H1 (cell line): ENCODE results near the gene SLC25A21. TPM values are rescaled to one million over a fixed set of nuclear protein-coding genes. Genes with fewer than 3 reads are reported as not detected.

Source experiments
- CTCF ChIA-PET: fragments of 300-600 bp; sonication (Branson Sonifier 250); formaldehyde crosslinking; loops from one replicate; lab custom pipeline; 2021; ENCODE audit not compliant: partially characterized antibody; lab: Charles Lee
- POLR2A ChIA-PET: fragments of 300-600 bp; sonication (Branson Sonifier 250); formaldehyde crosslinking; loops from one replicate; lab custom pipeline; 2021; ENCODE audit warnings: inconsistent platforms; ENCODE audit not compliant: partially characterized antibody; lab: Charles Lee
- DNase-seq, 2 experiments: peaks; one replicate each; pipeline versions ENCODE4 v3.0.0 to v3.0.0-alpha.2; 2010 to 2022; ENCODE audit warnings: low spot score in 2 of 2, low read depth in 1 of 2, mixed read lengths in 1 of 2
- FAIRE-seq: peaks from 2 replicates; lab custom pipeline; 2011; peaks lifted over from hg19 to GRCh38; lab: Jason Lieb, UNC
- H2AFZ ChIP-seq: 2 replicates; pipeline ENCODE4 v1.8.1; 2012; ENCODE audit warnings: low read length, inconsistent platforms
- H2AK5ac ChIP-seq: 2 replicates; pipeline ENCODE4 v1.6.1; 2013; ENCODE audit warnings: low read depth, low read length
- H2BK120ac ChIP-seq: replicated peaks from 2 replicates; pipeline ENCODE3; 2013; ENCODE audit warnings: low read depth, low read length, inconsistent platforms
- H2BK12ac ChIP-seq: 2 replicates; pipeline ENCODE4 v1.6.1; 2013; ENCODE audit warnings: low read depth, low read length
- H2BK15ac ChIP-seq: 2 replicates; pipeline ENCODE4 v1.6.1; 2013; ENCODE audit warnings: low read length
- H2BK20ac ChIP-seq: 2 replicates; pipeline ENCODE4 v1.6.1; 2013; ENCODE audit warnings: low read length
- H2BK5ac ChIP-seq: 2 replicates; pipeline ENCODE4 v1.6.1; 2013; ENCODE audit warnings: low read depth, low read length
- H3K14ac ChIP-seq: 2 replicates; pipeline ENCODE4 v1.6.1; 2013; ENCODE audit warnings: inconsistent platforms; ENCODE audit not compliant: insufficient read length
- H3K18ac ChIP-seq: 2 replicates; pipeline ENCODE4 v1.6.1; 2013; ENCODE audit warnings: low read length; ENCODE audit errors: extremely low read depth
- H3K23ac ChIP-seq: 2 replicates; pipeline ENCODE4 v1.6.1; 2013; ENCODE audit warnings: inconsistent platforms; ENCODE audit not compliant: insufficient read length
- H3K23me2 ChIP-seq: 2 replicates; pipeline ENCODE4 v1.6.1; 2013; ENCODE audit warnings: low read depth, low read length
- H3K27ac ChIP-seq: 2 replicates; pipeline ENCODE4 v1.6.1; 2011; ENCODE audit warnings: low read depth, low read length, inconsistent platforms
- H3K27me3 ChIP-seq, 4 experiments: replicated peaks in 1 of 4; 1 replicate in 1 of 4; 2 replicates in 3 of 4; pipeline versions ENCODE4 v1.6.1 to v1.8.1; 2011 to 2013; ENCODE audit warnings: low read length in 3 of 4, mild to moderate bottlenecking in 3 of 4, inconsistent platforms in 2 of 4, mixed read lengths in 2 of 4, moderate library complexity in 1 of 4; ENCODE audit not compliant: control insufficient read depth in 3 of 4, insufficient read depth in 3 of 4; ENCODE audit errors: extremely low read depth in 1 of 4
- H3K36me3 ChIP-seq, 4 experiments: 2 replicates each; pipeline versions ENCODE4 v1.6.1 to v1.8.1; 2011 to 2013; ENCODE audit warnings: mild to moderate bottlenecking in 4 of 4, low read length in 3 of 4, moderate library complexity in 2 of 4, control low read depth in 1 of 4, inconsistent platforms in 1 of 4; ENCODE audit not compliant: insufficient read depth in 4 of 4, control insufficient read depth in 2 of 4
- H3K4ac ChIP-seq: replicated peaks from 2 replicates; pipeline ENCODE3; 2013; ENCODE audit warnings: low read length, low read depth, mixed read lengths, inconsistent platforms; ENCODE audit not compliant: insufficient read length
- H3K4me1 ChIP-seq, 4 experiments: replicated peaks in 1 of 4; 1 replicate in 1 of 4; 2 replicates in 3 of 4; pipeline versions ENCODE4 v1.6.1 to v1.8.1; 2011 to 2013; ENCODE audit warnings: low read length in 3 of 4, inconsistent platforms in 2 of 4, mixed read lengths in 1 of 4; ENCODE audit not compliant: insufficient read depth in 4 of 4, control insufficient read depth in 3 of 4
- H3K4me2 ChIP-seq, 2 experiments: 2 replicates each; pipeline versions ENCODE4 v1.6.1 to v1.8.1; 2011 to 2013; ENCODE audit warnings: low read depth in 2 of 2, low read length in 2 of 2, control low read depth in 1 of 2, inconsistent platforms in 1 of 2, mild to moderate bottlenecking in 1 of 2; ENCODE audit not compliant: insufficient read depth in 1 of 2
- H3K4me3 ChIP-seq, 4 experiments: fragments of 200-600, 300-600 bp in 1 of 4; sonication (generic), shearing (Covaris generic), sonication (Bioruptor Twin) in 1 of 4; 2 replicates each; pipeline versions ENCODE4 v1.5.1 to v1.8.1; 2011 to 2016; ENCODE audit warnings: low read length in 4 of 4, low read depth in 3 of 4, control low read depth in 2 of 4, inconsistent platforms in 2 of 4, mild to moderate bottlenecking in 2 of 4, mixed read lengths in 1 of 4, moderate library complexity in 1 of 4; ENCODE audit not compliant: insufficient read depth in 2 of 4; ENCODE audit errors: extremely low read depth in 1 of 4
- H3K56ac ChIP-seq: replicated peaks from 2 replicates; pipeline ENCODE3; 2013; ENCODE audit warnings: low read depth, mild to moderate bottlenecking, mixed read lengths, low read length, inconsistent platforms; ENCODE audit not compliant: insufficient read length
- H3K79me1 ChIP-seq: 2 replicates; pipeline ENCODE4 v1.6.1; 2013; ENCODE audit warnings: low read depth, low read length, control low read depth
- H3K79me2 ChIP-seq, 2 experiments: 2 replicates each; pipeline versions ENCODE4 v1.6.1 to v1.8.1; 2012 to 2013; ENCODE audit warnings: low read length in 2 of 2, mild to moderate bottlenecking in 2 of 2, inconsistent platforms in 1 of 2; ENCODE audit not compliant: insufficient read depth in 2 of 2, control insufficient read depth in 1 of 2
- H3K9ac ChIP-seq, 4 experiments: replicated peaks in 1 of 4; 1 replicate in 1 of 4; 2 replicates in 3 of 4; pipeline versions ENCODE4 v1.6.1 to v1.8.1; 2011 to 2013; ENCODE audit warnings: low read depth in 3 of 4, low read length in 3 of 4, control low read depth in 2 of 4, mild to moderate bottlenecking in 2 of 4, moderate library complexity in 2 of 4, inconsistent platforms in 1 of 4; ENCODE audit errors: extremely low read depth in 1 of 4
- H3K9me3 ChIP-seq, 2 experiments: 2 replicates each; pipeline versions ENCODE4 v1.6.1 to v1.8.1; 2012 to 2013; ENCODE audit warnings: mild to moderate bottlenecking in 2 of 2, moderate library complexity in 2 of 2, control low read depth in 1 of 2, inconsistent platforms in 1 of 2, low read depth in 1 of 2, low read length in 1 of 2, mixed read lengths in 1 of 2; ENCODE audit not compliant: insufficient read depth in 2 of 2
- H4K20me1 ChIP-seq, 2 experiments: replicated peaks in 1 of 2; 2 replicates each; pipeline versions ENCODE3 to v1.8.1; 2011 to 2013; ENCODE audit warnings: inconsistent platforms in 2 of 2, low read length in 2 of 2, mild to moderate bottlenecking in 1 of 2; ENCODE audit not compliant: insufficient read depth in 2 of 2, control insufficient read depth in 1 of 2
- H4K5ac ChIP-seq: 2 replicates; pipeline ENCODE4 v1.6.1; 2013; ENCODE audit warnings: low read length, low read depth, mixed read lengths, inconsistent platforms; ENCODE audit not compliant: insufficient read length
- H4K8ac ChIP-seq: 2 replicates; pipeline ENCODE4 v1.8.0; 2013; ENCODE audit warnings: mild to moderate bottlenecking, moderate library complexity, low read length, inconsistent platforms; ENCODE audit not compliant: insufficient read depth; ENCODE audit errors: extremely low read depth
- H4K91ac ChIP-seq: replicated peaks from 2 replicates; pipeline ENCODE3; 2013; ENCODE audit warnings: low read length, mixed read lengths, inconsistent platforms; ENCODE audit not compliant: insufficient read length
- ASH2L ChIP-seq: fragments of 200-600, 300-600 bp; sonication (generic); IDR thresholded peaks from one replicate; pipeline ENCODE4 v1.7.1; 2017; ENCODE audit warnings: low read length
- BACH1 ChIP-seq: IDR thresholded peaks from 2 replicates; pipeline ENCODE4 v1.6.1; 2012; ENCODE audit warnings: low read length, improper control_type of control experiment
- BRCA1 ChIP-seq: IDR thresholded peaks from 2 replicates; pipeline ENCODE4 v1.6.1; 2012; ENCODE audit warnings: low read depth, low read length, improper control_type of control experiment
- CEBPB ChIP-seq: IDR thresholded peaks from 2 replicates; pipeline ENCODE4 v1.6.1; 2012; ENCODE audit warnings: low read depth, low read length
- MAFK ChIP-seq: IDR thresholded peaks from 2 replicates; pipeline ENCODE4 v1.6.1; 2012; ENCODE audit warnings: low read depth, mild to moderate bottlenecking, improper control_type of control experiment, low read length
- RBBP5 ChIP-seq: IDR thresholded peaks from 2 replicates; pipeline ENCODE4 v1.7.1; 2012; ENCODE audit warnings: low read depth, mild to moderate bottlenecking, inconsistent platforms, low read length, moderate library complexity, borderline replicate concordance
- SAP30 ChIP-seq: fragments of 300-600 bp; sonication (generic); IDR thresholded peaks from 2 replicates; pipeline ENCODE4 v1.7.1; 2012; ENCODE audit warnings: low read length, moderate library complexity, mild to moderate bottlenecking, inconsistent platforms; ENCODE audit not compliant: insufficient read depth, insufficient replicate concordance
- SIX5 ChIP-seq: IDR thresholded peaks from 2 replicates; pipeline ENCODE4 v1.6.1; 2011; ENCODE audit warnings: mild to moderate bottlenecking, low read depth, low read length
- SP1 ChIP-seq: IDR thresholded peaks from 2 replicates; pipeline ENCODE4 v1.6.1; 2011; ENCODE audit warnings: low read depth, low read length
- ZNF274 ChIP-seq: IDR thresholded peaks from 2 replicates; pipeline ENCODE4 v1.7.0; 2012; ENCODE audit warnings: low read length, borderline replicate concordance; ENCODE audit errors: extremely low read depth
- WGBS, 2 experiments: shearing (Covaris generic) in 1 of 2; methylation state at CpG; one replicate each; pipeline versions ENCODE4 v1.1.6 to v1.1.7; 2013 to 2015; ENCODE audit warnings: low lambda C conversion rate in 2 of 2, mixed read lengths in 2 of 2, inconsistent platforms in 1 of 2, low coverage in 1 of 2, missing lambda C conversion rate in 1 of 2; ENCODE audit not compliant: insufficient replicate concordance in 2 of 2, insufficient coverage in 1 of 2, insufficient read length in 1 of 2; ENCODE audit errors: extremely low coverage in 1 of 2, missing lambda C conversion rate in 1 of 2; 5-methylcytosine and 5-hydroxymethylcytosine counted together
- polyA plus RNA-seq, 7 experiments: library from polyadenylated mRNA; depleted of rRNA in 3 of 7; stranded (reverse) in 5 of 7; unstranded in 2 of 7; fragments of >200 nt in 5 of 7; fragments of 200-250 nt in 2 of 7; gene quantifications; 1 replicate in 5 of 7; 2 replicates in 1 of 7; 4 replicates in 1 of 7; pipeline versions ENCODE4 v1.2.1 to v1.2.3, GENCODE V29; 2011 to 2013; ENCODE audit warnings: missing spikeins in 2 of 7, mixed read lengths in 2 of 7
- total RNA-seq: library from RNA; stranded (reverse); fragmentation: NEBNext Ultra II Directional; extraction: Animal tissue kit (Norgen Biotek cat#: 25700); gene quantifications from 2 replicates; pipeline ENCODE4 v1.2.1, GENCODE V29; 2021
- TF ChIP-seq, protein P1 (sequence below): IDR thresholded peaks from 2 replicates; pipeline ENCODE4 v1.6.1; 2011; ENCODE audit warnings: low read depth, mild to moderate bottlenecking, low read length; ENCODE audit not compliant: insufficient read depth

Gene SLC25A21
- total and polyA plus RNA-seq, 2 of the 8 experiments (the other 6 are each of a cell fraction or from before 2014, with no cell fraction given), result 6.9 to 15.7 TPM

DNA sequence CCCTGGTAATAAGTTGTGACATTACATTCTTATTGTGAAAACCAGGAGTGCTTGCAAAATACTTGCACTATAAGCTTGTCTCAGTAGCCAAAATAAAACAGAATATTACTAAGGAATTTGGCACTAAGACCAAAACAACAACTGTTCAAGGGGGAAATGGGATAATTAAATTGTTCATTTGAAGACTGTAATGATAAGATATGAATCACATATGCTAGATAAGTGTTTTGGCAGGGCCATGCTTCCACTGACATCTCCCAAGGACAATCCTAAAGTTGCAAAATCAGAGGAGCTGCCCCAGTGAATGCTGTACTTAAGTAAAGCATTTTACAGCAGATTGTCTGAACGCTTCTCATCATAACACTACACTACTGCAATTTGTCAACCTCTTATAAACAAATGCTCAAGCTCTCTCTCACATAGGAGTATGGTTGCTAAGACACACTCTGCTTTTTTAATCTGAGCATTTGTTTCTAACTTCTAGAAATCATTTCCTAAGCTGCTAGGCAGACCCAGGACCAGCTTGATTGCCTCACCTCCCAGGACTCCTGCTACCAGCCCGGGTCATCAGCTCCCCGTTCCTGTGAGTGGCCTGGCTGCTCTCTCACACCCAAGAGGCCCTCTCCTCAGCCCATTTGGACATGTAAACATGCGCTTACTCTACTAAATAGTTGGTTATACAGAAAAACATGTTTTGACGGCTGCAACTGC lies 319.3 kb downstream of the SLC25A21 start:
- Histone ChIP-seq H3K9ac (no peak overlapping the region), H4K20me1 (no peaks in the 10 kb centered on the region), H3K4me1 (peaks cover 0 to 7% (median 5%) of the 10 kb centered on the region in 4 experiments; a peak in 4 of 7 replicates), H3K56ac (no peak overlapping the region), H3K9me3 (no peaks in the 10 kb centered on the region), H3K79me1 (no peaks in the 10 kb centered on the region; the same call in 1 of the 2 replicates), H2BK15ac (no peak overlapping the region), H2BK20ac (no peak overlapping the region), H3K23ac (no peak overlapping the region), H2AFZ (no peak overlapping the region), H3K27ac (no peak overlapping the region), H3K14ac (no peak overlapping the region), H4K8ac (no peak overlapping the region), H2BK5ac (no peak overlapping the region), H3K79me2 (no peaks in the 10 kb centered on the region), H3K23me2 (no peaks in the 10 kb centered on the region), H2BK120ac (no peak overlapping the region), H4K91ac (no peak overlapping the region), H2BK12ac (no peak overlapping the region), H3K27me3 (no peaks in the 10 kb centered on the region), H3K4me3 (no peak overlapping the region), H4K5ac (no peak overlapping the region), H3K36me3 (no peaks in the 10 kb centered on the region), H3K4me2 (no peak overlapping the region), H3K18ac (no peak overlapping the region), H2AK5ac (no peak overlapping the region), H3K4ac (no peak overlapping the region)
- POLR2A ChIA-PET, result no interaction called here
- TF ChIP-seq BACH1 (no peak), ASH2L (no peak), MAFK (no peak), ZNF274 (no peak), BRCA1 (no peak), CEBPB (no peak), SIX5 (no peak), RBBP5 (no peak), SAP30 (no peak), SP1 (no peak)
- TF ChIP-seq, protein P1, sequence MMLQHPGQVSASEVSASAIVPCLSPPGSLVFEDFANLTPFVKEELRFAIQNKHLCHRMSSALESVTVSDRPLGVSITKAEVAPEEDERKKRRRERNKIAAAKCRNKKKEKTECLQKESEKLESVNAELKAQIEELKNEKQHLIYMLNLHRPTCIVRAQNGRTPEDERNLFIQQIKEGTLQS, result no peak
- CTCF ChIA-PET, result interaction anchor here (1.3 to 2.5 kb wide), 2 partner anchors 10 to 88 kb away, joined by 3 to 8 read pairs; no protein-coding TSS in a partner anchor
- no peak for FAIRE-seq
- DNase-seq, result no peak
- 88% methylated on average over 5 of the region's 5 CpGs; no CpG with 5 or more reads in 1 of the 2 experiments for WGBS, 2 experiments
